HG03280 (cell line): ENCODE measurements around the gene GJD3.

Experiments used
- ATAC-seq: cut with Tn5 transposase; IDR thresholded peaks from one replicate; pipeline ENCODE4 v1.9.1; 2021; ENCODE audit warnings: mild to moderate bottlenecking, moderate library complexity; ENCODE audit not compliant: unreplicated experiment

The GJD3 gene

DNA sequence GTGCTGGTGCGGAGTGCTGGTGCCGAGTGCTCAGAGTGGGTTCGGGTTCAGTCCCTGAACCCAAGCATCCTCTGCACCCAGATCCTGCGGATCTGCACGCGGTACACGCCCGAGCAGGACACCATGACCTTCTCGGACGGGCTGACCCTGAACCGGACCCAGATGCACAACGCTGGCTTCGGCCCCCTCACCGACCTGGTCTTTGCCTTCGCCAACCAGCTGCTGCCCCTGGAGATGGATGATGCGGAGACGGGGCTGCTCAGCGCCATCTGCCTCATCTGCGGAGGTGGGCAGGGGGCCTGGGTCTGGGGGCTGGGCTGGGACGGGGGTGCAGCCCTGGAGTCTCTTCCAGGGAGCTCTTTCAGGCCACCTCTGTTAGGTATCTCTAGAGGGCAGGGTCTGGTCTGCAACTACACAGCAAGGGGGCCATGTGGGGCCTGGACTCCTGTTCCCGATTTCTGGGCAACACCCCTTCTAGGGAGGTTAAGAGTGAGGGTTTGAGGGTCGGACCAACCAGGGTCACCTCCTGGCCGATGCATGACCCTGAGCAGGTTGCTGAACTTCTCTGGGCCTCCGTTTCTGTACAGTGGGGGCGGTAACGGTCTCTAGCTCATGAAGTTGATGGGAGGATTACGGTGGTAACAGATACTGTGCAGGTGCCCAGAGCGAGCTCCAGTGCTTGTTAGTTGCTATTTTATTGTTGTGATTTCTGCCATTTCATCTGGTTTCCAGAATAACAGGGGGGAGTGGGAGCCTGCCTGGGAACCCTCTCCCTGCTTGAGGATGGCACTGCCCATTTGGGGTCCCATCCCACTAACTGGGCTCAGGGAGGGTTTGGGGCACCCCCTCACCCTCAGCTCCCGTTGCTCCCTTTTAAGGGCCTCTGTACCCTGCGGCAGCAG lies 10.1 kb downstream of the GJD3 start:
- ATAC-seq = no peak

GRCh38 chr17:40352779-40353394 lies 11.7 kb downstream of the GJD3 start:
- no peak for ATAC-seq

- no peak for ATAC-seq
Observed at GRCh38 chr17:40352237-40352778, 12.2 kb downstream of the GJD3 start.

GRCh38 chr17:40351359-40352236 lies 12.9 kb downstream of the GJD3 start:
- no peak for ATAC-seq

DNA sequence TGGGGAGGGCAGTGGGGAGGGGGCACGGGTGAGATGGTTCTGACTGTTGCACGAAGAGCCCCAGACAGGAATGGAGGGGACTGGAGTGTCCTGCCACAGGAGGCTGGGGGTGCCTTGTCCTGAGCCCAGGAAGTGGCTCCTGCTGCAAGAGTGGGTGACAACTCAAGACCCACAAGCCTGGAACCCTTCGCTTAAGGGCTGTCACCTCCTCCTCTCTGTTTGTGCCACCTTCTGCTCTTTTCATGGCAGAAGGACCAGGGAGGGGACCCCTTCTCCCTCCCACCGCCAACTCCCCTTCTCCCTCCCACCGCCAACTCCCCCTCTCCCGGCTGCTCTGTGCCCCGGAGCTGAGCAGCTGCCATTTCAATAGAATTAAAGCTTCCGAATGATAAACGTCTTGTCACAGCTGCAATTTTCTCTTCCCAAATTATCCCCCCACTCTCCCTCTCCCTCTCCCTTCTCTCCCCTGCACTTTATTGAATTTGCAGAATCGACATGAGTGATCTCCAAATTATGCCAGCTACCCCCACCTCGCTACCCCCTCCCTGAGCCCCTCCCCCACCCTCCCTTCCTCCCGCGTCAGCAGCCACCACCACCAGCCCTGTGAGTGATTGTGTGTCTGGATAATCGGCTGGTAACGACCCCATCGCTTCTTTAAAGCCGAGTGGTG lies 13.7 kb downstream of the GJD3 start:
- ATAC-seq = no peak

DNA sequence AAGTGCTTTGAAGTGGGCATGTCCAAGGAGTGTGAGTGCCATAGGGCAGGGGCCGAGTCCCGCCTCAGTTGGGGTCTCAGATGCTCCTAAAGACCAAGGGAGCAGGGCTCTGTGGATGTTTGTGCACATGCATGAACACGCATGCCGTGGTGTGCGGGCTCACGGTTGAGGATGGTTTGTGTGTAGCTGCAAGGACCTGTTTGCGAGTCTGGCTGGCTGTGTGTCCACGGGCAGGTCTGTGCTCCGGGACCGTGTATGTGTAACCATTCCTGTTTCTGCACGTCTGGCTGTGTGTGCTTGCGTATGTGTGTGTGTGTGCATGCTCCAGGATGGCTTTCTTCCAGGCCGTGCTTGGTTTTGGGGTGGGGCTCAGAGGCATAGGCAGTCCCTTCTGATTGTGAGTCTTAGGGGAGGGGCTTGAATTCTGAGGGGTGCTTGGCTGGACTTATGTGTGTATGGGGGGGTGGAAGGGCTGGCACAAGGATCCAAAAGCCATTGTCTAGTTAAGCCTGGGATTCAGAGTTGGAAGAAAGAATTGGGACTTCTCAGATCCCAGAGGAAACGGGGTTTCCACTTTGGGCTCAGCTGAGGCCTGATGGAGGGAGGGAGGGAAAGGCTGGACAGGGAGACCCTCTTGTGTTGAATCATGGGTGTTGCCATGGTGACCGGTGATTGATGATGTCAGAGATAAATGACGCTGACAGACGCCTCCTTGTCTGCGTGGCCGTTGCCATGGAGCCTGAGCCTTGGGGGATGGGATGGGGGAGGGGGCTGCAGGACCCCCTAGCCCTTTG lies 14.4 kb downstream of the GJD3 start:
- no peak for ATAC-seq

DNA sequence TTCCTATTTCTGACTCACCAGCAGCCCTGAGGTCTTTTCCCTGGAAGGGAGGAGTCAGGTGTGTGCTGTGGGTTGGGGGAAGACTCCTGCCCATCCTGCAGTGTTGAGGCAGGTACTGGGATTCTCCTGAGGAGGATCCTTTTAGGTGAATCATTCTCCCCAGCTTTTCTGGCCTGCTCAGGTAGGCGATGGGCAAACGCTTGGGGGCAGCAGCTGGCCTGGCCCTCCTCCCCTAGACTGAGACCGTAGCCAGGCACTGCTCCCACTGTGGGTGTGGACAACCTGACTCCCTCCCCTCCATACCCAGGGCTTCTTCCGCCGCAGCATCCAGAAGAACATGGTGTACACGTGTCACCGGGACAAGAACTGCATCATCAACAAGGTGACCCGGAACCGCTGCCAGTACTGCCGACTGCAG lies 15.1 kb downstream of the GJD3 start:
- no peak for ATAC-seq

- no peak for ATAC-seq
Observed at GRCh38 chr17:40348562-40349476, 15.7 kb downstream of the GJD3 start.

DNA sequence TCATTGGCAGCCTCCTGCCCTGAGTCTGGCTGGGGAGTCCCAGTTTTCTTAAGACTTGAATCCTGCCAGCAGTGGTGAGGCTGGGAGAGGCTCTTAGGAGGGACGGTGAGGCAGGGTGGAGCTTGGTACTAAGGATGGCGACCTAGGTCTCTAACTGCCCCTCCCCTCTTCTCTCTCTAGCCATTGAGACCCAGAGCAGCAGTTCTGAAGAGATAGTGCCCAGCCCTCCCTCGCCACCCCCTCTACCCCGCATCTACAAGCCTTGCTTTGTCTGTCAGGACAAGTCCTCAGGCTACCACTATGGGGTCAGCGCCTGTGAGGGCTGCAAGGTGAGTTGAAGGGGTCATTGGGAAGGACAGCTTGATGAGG lies 16.4 kb downstream of the GJD3 start:
- ATAC-seq = no peak

DNA sequence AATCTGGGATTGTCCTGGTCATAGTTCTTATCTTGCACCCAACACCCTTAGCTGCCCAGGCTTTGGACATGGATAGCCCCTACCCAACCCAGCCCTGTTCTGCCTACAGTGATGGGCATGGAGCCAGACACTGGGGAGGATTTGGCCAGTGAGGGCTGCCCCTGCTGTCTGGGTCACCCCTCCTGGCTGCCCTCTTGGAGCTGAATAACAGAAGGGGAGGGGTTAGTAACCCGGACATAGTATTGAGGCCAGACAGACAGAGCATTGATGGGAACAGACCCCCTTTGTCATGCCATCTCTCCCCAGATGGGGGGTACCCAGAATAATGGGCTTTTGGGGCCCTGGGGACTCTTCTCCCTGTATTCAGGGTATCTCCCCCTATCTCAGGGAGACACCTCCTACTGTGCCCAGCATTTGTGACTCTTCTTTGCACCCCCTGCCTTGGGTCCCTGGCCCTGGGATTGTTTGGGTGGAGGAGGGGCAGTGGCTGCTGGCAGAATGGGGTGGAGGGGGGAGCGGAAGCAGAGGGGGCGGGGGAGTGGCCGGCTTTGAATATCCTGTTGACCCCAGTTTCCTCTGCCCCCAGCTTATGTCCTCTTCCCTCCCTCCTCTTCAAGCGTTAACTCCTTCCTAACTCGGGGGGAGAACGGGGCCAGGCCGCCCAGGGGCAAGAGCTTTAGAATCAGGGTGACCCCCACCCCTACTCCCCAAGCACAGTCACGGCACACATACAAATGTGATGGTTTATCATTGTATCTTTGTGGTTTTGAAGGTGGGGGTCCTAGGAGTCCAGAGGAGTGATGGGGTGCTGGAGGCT lies 17.0 kb downstream of the GJD3 start:
- no peak for ATAC-seq

DNA sequence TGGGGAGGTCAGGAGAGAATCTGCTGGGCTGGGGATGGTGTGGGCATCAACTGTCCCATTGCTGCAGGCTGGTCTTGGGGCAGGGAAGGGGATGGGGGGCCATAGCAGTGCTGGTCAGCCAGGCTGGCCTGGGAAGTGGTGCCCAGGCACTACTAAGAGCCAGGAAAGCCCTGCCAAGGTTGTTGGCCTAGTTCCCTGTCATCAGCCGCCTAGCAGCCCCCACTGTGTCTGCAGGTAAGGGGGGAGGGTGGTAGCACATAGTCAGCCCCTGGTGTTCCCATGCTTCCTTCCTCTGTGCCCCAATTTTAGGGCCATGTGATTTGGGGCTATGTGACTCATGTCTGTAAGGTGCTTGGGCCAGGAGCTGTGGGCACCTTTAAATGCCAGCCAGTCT lies 17.8 kb downstream of the GJD3 start:
- ATAC-seq = no peak

DNA sequence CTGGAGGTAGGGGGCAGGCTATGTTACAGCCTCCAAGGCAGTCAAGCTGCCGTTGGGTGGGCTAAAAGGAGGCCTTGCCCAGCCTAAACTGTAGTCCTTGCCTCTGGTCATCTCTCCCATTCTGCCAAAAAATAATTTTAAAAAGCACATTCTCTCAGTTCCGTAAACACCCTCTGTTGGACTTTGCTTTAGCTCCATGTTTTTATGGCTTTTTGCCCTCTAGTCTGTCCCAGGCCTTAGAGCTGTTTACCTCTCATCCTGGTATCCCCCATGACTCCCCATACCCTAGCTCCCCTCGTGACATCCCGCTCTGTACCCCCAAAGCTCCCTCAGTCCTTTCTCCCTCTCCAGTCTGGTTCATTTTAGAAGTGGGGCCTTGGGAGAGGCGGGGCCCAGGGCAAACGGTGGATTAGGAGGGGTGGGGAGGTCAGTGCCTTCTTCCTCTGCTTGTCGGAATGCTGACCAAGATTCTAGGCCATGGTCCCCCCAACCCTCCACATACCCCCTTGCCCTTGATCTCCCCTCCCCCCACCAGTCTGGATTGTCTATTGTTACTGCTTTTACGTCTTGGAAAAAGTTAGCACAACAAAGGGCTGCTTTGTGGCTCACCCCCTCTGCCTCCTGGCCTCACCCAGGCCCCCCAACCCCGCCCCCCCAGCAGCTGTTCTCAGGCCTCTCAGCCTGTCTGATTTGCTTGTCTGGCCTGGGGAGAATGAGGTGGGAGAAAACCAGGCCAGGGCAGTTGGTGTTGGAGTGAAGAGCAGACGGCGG lies 18.4 kb downstream of the GJD3 start:
- no peak for ATAC-seq

GRCh38 chr17:40345161-40345993 lies 19.2 kb downstream of the GJD3 start:
- no peak for ATAC-seq

GRCh38 chr17:40344421-40345160 lies 19.9 kb downstream of the GJD3 start:
- no peak for ATAC-seq

DNA sequence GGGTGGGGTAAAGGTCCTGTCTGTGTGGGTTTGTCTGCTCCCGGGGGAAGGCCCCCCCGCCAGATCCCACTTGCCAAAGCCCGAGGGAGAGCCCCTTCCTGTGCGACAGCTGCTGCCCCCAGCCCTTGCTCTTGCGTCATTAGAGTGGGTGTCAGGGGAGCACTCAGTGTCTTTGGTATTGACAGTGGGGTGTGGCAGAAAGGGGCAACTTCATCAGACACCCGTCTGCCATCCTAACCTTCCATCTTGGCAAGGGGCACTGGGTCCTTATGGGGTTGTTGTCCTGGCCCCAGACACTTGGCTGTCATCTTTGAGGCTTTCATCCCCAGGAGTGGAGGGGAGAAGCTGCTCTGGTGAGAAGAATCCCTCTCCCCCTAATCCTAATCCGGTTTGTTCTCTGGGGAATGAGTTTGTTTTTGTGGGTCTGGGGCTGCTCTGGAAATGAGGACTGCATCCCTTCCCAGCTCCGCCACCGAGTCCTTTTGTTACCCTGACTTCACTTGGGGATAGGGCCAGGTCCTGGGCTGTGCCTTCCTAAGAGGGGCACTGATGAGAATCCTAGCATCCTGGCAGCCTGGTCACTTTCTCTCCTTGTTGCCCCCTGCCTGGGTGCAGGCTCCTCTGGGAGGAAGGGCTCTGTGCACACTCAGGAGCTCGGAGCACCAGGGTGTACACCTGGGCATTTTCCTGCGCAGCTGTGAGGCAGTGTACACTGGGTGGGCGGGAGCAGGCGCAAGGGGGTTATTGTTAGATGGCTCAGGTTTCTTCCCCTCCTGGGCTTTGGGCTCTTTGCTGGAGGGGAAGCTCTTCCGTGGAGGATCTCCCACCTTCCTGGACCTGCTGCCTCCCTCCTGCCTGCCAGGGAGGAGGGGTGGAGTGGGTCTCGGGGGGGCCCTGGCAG lies 21.1 kb downstream of the GJD3 start:
- ATAC-seq = no peak
